GM19238 (cell line): Measurements from ENCODE around the gene MRC1.

Experiments
- DNase-seq: peaks from one replicate; pipeline ENCODE4 v3.0.0; 2011; ENCODE audit warnings: low spot score; ENCODE audit not compliant: insufficient read length

MRC1 gene

DNA sequence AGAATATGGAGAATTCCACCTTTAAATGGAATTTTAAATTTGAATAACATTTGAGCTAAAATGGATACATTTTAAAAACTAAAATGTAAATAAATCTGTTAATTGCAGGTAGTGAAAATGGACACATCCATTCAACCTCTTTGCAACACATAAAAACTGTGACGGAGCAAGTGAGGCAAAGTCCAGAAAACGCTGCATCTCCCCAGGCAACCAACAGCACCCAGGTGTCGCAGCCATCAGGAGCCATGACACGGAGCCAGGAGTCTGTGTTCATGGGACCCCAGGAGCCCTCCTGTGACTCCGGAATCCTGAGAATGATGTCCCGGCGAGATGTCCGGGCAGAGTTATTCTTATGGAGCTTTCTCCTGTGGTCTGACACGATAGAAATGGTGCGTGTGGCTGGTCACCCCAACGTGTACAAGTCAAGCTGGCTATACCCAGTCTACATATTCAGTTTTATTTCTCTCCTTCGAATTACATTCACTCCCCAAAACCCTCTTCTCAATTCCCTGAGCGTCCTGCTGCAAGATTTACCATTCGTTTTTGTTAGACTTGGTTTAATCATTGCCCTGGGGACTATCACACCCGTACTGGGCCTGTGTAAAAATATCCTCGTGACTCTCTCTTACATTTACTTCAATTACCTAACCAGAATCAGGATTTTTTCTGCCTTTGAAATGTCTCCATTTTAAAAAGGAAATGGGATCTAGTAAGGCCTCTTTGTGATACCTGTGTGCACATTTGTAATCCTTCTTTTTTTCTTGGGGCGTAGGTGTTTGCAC is 13.1 kb upstream of the MRC1 start:
- DNase-seq: no peak

DNA sequence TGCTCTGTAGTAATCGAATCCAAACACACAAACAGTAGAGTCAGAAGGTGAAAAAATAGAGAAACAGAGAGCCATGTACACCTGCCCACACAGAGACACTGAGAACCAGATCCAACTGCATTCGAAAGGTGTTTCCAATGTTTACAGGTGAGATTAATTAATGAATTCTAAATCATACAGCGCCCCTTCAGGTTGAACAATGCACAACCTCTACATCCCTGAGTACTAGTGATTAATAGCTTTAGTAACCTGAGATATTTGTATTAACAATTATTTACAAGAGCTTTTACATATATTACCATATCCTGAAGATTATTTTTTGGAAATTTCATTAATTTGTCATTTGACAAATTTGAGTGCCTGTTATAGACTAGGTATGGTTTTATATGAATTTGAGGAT is 7.6 kb upstream of the MRC1 start:
- DNase-seq: no peak

DNA sequence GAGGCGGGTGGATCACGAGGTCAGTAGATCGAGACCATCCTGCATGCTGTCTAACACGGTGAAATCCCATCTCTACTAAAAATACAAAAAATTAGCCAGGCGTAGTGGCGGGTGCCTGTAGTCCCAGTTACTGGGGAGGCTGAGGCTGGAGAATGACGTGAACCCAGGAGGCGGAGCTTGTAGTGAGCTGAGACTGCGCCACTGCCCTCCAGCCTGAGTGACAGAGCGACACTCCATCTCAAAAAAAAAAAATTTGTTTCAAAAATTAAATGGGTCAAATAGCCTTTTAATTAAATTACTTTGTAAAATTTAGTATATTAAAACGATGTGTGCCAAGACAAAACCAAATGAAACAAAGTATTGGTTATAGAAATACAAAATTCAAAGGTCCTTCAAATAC is 6.8 kb upstream of the MRC1 start:
- DNase-seq: no peak

DNA sequence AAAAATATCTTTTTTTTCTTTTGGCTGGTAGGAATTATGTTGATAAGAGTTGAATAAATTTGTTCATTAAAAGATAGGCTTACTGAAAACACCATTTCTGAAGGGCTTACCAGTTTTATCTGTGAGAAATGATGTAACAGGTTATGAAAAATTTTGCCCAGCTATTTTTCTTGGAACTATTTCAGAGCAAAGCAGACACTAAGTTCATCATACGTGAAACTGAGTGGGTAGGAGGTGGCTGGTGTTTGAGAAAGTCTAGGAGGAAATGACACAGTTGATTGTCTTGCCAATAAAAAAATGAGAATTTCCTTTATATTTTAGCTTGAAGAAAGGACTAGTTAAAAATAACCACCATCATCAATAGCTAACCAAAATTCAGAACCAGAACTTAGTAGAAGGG is 6.2 kb upstream of the MRC1 start:
- no peak for DNase-seq

DNA sequence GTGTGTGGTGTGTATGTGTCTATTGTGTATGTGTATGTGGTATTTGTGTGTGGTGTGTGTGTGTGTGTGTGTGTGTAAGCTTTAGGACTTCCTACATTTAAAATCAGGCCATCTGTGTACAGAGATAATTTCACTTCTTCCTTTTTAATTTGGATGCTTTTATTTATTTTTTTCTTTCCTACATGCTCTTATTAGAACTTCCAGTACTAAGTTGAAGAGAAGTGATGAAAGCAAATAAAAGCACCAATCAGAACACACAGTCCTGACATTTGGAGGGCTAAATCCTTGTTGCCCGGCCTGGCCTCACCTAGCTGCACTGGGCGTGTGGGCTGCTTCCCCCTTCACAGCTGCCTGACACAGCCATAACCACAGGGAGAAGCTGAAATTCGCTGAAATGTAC is 3.8 kb upstream of the MRC1 start:
- DNase-seq: no peak

DNA sequence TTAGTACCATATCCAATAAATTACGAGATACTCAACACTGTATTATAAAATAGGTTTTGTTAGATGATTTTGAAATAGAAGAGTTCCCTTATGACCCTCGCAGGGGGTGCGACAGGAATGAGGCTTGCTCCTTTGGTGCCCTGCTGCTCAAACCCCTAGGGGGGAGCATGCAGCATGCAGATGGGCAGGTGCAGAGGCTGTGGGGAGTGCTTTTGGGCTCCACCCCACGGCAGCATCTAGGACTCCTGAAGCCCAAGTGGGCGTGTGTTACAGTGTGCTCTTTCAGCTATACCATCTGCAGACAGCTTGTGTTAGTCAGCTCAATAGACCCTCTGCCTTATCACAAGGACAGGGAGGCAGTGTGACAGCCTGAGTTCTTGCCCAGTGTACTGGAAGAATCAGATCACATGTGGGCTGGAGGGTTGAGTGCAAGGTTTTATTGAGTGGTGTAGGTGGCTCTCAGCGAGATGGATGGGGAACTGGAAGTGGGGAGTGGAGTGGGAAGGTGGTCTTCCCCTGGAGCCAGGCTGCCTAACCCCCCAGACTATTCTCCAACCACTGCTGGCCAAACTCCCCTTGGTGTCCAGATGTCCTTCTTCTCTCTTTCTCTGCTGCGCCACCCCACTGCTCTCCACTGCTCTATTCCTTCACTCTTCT is 3.1 kb upstream of the MRC1 start:
- DNase-seq: no peak

DNA sequence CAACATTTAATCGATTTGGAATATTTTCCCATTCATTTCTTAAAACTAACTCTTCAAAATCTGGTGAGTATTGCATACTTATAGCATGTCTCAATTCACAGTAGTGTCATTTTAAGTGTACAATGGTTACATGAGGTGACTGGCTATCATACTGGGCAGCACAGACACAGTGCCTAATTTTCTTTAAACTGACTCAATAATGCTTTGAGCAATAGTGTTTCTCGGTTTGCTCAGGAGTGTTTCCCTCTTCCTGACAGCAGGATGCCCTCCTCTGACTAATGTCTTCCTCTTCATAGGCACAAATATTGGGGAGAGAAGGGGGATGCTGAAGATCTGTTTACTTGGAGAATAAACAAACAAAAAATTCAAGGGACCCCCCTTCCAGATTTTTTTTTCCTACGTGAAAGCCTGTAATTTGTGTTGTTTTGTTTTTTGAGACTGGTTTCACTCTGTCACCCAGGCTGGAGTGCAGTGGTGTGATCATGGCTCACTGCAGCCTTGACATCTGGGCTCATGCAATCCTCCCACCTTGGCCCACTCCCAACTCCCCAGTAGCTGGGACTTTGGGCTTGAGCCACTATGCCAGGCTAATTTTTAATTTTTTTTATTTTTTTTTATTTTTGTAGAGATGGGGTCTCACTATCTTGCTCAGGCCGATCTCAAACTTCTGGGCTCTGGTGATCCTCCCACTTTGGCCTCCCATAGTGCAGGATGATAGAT is 2.2 kb downstream of the MRC1 start:
- DNase-seq: no peak

DNA sequence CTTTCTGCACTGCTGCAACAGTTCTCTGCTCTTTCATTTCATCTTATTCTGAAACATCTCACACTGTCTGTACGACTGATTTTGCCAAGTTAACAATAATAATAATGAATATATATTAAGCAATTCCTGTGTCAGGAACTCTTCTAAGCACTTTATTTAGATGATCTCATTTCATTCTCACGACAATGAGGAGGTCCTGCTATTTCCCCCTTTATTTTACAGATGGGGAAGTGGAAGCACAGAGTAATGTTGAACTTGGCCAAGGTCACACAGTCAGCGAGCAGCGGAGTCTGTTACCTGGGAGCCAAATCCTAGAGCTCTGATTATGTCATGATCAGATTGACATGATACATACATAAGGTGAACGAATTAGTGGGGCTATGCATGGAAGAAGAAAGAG is 5.8 kb downstream of the MRC1 start:
- DNase-seq: no peak

DNA sequence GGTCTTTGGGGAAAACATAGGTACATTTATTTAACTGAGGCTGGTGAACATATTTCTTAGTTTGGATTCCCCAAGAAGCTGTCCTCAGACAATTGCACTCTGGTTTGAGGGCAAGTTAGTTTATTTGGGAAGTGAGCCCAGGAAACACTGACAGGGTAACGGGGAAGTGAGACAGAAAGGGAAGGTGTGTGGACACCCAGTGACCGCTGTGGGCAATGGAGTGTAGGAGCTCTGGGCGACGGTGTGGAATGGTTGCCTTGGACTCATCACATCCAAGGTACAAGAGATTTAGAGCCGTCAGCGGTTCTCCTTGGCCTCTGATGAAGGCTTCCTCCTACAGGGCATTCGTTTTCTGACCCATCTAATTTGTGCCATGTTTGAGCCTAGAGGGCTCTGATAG is 7.1 kb downstream of the MRC1 start:
- DNase-seq: no peak

DNA sequence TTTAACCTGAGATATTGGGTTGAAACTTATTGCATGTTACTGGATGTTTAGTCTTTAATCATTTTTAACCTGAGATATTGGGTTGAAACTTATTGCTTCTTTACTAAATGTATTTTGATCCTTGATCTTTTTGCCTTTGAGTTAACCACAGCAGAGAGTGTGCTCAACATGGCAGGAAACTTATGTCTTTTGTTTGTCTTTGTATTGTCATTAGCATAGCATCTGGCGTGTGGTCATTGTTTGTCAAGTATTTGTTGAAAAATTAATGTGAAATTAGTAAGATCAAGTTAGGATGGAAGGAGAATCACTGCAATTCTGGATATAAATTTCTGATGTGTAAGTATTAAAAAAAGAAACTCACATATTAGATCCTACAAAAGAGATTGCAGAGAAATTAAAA is 8.2 kb downstream of the MRC1 start:
- no peak for DNase-seq

DNA sequence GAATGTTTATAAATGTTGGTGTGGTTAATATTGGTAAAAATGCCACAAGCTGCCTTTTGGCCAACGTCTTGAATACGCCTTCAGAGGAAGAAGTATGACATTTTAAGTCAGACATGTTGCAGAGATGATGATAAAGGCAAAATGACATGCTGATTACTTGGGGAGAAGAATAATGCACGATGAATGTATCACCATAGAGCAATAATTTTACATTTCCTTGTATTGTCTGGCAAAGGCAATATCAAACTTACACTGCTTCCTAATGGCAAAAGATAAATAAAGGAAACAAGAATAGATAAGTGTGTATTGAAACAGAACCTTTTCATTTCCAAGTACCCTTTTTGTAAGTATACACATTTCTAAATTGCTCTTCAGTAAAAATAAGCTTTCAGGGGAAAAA is 8.6 kb downstream of the MRC1 start:
- no peak for DNase-seq

DNA sequence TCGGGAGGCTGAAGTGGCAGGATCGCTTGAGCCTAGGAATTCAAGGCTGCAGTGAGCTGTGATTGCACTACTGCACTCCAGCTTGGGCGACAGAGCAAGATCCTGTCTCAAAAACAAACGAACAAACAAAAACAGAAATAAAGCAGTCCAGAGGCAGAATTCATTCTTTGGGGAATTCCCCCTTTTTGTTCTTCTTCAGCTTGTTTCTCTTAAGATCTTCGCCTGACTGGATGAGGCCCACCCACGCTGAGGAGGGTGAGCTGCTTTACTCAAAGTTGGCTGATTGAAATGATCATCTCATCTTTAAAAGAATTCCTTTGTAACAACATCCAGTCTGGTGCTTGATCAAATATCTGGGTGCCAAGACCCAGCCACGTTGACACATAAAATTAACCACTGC is 10.7 kb downstream of the MRC1 start:
- no peak for DNase-seq

DNA sequence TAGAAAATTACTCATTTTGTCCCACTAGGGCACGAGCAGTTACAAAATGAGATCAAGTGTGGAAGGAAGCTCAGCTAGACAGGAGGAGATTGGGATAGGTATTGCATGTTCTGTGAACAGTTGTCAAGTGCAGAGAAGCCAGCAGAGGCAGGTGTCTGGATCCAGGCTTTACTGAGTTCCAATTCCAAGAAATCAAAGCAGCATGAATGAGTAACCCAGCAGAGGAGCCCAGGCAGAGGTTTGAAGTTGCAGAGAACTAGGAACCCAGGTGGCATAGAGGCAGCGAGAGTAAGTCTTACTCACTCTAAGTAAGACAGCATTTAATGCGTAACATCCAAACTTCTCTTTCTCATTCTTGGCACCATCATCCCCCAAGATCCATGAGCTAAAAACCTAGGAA is 11.8 kb downstream of the MRC1 start:
- no peak for DNase-seq

DNA sequence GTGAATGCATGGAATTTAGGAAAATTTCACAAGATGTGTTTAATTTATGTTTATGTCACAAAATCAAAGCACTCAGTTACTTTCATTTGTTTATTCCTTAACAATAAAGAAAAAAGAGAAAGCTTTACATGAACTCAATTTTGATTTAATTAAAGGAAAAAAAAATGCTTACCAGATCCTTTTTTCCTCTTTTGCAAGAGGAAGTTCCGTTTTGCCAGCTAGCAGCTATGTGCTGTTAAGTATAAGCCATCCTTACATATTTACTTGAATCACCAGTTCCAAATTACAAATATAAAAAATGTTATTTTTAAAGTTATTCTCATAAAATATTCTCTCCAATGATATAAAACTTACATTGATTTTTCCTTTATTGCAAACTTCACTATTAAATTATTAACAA is 12.7 kb downstream of the MRC1 start:
- no peak for DNase-seq

DNA sequence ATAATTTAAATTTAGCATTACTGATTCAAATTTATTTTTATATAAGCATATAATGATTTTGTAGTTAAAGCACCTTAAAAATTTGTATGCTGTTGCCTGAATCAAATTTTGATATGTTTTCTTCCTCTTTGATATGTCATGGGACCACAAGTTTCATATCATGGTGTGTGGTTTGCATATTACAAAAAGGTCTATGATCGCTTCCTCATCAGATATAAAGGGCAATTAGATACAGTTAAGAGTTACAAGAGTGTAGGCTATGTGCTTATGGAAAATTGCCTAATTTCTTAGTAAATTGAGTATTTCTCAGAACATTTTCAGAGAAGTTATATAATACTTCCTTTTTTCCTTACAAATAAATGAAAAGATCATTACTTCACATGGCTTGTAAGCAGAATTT is 22.2 kb downstream of the MRC1 start:
- DNase-seq: no peak

DNA sequence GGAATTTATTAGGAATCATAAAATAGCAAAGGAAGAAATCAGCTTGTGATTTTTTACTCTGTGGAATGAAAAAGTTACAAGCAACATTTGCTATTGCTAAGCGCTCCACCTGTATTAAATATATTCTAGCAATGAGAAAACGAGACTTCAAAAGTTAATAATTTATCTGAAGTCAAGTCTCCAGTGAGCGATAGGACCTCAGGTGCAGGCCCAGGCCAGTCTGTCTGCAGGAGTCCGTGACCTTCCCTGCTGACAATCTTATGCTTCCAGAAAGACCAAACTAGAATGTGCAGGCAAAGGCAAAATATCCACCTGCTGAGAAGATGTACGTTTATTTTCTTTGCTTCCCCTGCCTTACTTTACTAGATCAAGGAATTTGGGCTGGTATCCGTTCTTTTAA is 22.7 kb downstream of the MRC1 start:
- DNase-seq: no peak

DNA sequence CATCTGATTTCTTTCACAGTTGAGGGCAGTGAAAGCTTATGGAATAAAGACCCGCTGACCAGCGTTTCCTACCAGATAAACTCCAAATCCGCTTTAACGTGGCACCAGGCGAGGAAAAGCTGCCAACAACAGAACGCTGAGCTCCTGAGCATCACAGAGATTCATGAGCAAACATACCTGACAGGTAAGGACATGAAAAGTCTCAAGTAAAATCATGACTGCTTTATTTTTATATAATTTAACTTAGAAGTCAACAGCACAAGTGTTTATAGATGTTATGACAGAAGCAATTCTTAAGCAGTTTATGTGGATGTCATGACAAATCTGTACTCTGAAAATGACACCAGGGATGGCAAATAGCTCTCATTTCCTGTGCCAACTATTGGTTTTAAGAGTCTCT is 24.5 kb downstream of the MRC1 start:
- DNase-seq: no peak

DNA sequence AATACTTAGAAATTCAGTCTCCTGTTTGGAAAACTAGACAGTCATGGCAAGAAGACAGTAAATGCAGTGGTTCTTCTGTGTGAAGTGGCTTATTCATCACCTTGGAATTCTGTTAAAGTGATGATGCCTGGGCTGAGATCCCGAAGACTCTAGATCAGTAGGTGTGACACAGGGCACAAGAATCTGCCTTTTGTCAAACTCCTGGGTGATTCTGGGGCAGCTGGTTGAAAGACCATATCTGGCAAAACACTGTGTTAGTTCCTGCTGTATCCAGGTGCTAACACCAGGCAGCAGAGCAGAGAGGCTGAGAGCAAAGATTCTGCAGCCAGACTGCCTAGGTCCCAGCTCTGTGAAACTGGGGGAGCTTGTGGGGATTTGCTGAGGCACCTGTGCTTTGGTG is 26.5 kb downstream of the MRC1 start:
- no peak for DNase-seq

DNA sequence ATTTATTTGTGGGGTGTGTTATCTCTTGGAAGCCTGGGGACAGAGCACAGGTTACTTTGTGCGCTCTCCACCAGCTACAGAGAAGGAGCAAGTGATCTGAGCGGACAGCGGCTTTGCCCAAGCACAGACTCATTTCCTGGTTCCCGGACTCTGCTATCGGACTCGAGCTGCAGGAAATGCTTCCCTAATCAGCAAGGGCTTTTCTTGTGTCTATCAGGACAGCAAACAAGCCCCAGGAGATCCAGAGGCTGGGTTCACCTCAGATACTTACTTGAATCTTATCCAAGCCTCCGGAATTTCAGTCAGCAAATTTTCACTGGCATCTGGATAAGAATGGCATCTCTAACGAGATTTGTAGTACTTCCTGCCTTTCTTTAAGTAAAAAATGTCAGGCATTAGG is 27.8 kb downstream of the MRC1 start:
- no peak for DNase-seq

DNA sequence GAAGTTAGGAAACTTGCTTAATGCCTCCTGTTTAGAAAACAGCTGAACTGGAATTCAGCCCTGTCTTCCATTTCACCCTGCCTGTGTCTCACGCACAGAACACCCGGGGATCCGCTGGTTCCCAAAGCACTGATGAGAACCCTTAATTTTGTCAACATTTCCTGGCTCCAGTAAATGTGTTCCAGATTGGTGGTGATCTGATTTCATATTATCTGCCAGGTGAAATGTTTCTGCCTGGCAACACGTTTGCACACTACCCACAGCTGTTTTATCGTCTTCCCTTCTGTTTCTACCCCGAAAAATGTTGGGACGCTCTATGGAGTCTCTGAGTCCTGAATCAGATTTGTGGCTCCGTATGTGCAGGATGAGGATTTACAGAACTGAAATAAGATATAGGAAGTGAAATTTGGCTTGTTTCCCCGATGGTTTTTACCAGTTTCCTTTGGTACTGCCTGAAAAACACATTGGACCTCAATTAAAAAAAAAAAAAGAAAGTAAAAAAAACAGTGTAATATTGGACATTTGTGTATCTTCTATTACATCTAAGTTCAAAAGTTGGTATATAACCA is 29.0 kb downstream of the MRC1 start:
- DNase-seq: no peak

DNA sequence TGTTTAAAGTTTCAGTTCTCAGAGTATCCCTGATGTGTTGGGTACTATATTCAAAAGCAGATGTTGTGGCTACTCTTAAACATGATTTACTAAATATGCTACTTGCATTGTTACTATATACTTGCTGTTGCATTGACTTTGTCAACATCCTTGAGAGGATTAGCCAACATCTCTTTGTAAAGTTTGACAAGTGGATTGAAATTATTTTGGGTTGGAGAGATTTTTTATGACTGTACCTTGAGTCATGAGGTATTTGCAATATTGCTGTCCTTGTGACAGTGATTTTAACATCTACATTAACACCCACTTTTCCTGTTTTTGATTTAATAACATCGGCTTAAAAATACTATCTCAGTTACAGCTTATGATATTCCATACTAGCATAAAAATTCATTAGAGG is 31.9 kb downstream of the MRC1 start:
- DNase-seq: no peak

DNA sequence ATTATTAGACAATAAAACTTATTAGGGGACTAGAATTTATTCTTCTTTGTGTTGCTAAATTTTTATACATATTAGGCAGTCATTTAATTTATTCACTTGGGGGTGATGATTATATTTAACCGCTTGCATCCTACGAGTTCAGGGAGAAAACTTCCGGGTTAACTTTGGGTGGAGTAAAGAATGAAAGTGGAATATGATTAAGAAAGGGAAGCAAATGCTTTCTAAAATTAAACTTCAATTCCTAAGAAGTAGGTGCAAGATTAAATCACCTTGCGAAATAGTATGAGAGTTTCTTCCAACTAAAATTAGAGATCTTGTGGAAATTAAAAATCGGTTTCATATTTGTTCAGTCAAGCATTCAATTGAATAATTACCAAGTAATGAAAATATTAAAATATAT is 33.5 kb downstream of the MRC1 start:
- DNase-seq: no peak
